ENCODE measurements around the gene FOXG1. TPM values are rescaled to one million over a fixed set of nuclear protein-coding genes. Genes with fewer than 3 reads are reported as not detected.

FOXG1 gene
- total RNA-seq, 2 experiments from 2014 or later: not detected

DNA sequence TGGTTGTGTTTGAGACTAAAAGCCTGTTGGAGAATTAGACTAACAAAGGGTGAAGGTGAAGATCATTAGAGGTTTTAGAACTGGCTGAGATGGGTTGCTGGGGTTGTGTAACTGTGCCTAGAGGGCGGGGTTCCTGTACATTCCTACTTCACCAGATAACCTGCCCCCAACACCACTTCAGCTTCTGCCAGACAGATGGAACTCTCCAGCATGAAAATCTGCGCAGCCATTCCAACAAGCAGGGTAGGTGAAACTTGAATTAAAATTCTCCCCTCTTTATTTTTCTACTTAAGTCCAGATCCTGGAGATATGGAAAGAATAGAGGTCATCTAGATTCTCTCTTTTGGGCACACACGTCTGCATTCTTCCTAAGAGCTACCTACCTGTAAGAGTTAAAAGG lies 6.0 kb downstream of the FOXG1 start:
- no peak for DNase-seq
- ChIA-PET POLR2A (no interaction called here), CTCF (no interaction called here)
- ATAC-seq: no peak
- Mint-ChIP-seq H3K27me3 (peaks cover 62% of the 10 kb centered on the region), H3K36me3 (ENCODE audit: low read depth) (peaks cover 15% of the 10 kb centered on the region), H3K4me3 (no peak overlapping the region), H3K9me3 (peaks cover 7% of the 10 kb centered on the region), H3K4me1 (ENCODE audit: low read depth) (no peaks in the 10 kb centered on the region), H3K27ac (no peak overlapping the region)
- intact Hi-C loops (cut with micrococcal nuclease): no loop called here
- TF ChIP-seq CTCF (IDR thresholded peaks at IDR 0.05): no peak

- Mint-ChIP-seq H3K36me3 (ENCODE audit: low read depth) (peaks cover 10% of the 10 kb centered on the region), H3K9me3 (peaks cover 7% of the 10 kb centered on the region), H3K27ac (no peak overlapping the region), H3K4me1 (ENCODE audit: low read depth) (no peaks in the 10 kb centered on the region), H3K27me3 (peaks cover 61% of the 10 kb centered on the region), H3K4me3 (no peak overlapping the region)
- no peak for DNase-seq
- POLR2A ChIA-PET: no interaction called here
- intact Hi-C loops (cut with micrococcal nuclease): no loop called here
- ATAC-seq: no peak
- CTCF ChIA-PET: no interaction called here
- no peak for TF ChIP-seq CTCF (IDR thresholded peaks at IDR 0.05)
These were observed 6.6 kb downstream of the FOXG1 start for GRCh38 chr14:28773176-28773575.

DNA sequence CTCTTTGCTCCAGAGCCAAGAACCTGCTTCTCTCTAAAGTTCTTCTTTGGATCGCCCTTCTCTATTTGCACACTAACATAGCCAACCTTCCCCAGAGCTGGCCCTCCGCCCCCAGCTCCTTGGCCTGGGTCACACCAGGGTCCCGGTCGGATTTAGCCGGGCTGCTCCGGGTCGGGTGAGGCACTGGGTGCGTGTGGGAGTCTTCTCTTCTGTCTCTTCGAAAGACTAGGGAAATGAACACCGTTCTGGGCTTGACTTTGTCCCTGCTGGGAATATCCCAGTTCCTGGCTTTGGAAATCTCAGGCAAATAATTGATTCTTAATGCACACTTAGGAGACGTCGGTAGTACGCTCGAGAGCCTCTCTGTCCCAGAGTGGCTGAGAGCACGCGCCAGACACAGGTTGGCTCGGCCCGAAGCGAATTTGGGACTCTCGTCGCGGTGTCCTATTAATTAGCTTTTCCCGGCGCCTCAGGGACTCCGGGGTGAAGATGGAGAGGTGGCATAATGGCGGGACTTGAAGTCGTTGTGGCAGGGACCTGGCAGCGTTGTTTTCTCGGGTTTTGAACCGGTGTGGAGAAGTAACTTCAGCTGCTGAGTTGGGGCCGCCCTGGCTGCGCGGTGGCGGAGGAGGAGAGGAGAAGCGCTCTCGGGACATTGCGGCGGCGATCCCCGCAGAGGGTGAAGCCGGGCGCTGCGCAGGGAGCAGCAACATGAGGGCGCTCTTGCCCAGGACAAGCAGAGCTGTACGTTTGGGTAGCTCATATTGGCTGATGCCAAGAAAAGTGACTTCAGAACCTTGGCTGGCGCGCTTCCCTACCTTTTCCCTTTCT lies 7.5 kb downstream of the FOXG1 start:
- H3K9me3 Mint-ChIP-seq: peaks cover 7% of the 10 kb centered on the region

DNA sequence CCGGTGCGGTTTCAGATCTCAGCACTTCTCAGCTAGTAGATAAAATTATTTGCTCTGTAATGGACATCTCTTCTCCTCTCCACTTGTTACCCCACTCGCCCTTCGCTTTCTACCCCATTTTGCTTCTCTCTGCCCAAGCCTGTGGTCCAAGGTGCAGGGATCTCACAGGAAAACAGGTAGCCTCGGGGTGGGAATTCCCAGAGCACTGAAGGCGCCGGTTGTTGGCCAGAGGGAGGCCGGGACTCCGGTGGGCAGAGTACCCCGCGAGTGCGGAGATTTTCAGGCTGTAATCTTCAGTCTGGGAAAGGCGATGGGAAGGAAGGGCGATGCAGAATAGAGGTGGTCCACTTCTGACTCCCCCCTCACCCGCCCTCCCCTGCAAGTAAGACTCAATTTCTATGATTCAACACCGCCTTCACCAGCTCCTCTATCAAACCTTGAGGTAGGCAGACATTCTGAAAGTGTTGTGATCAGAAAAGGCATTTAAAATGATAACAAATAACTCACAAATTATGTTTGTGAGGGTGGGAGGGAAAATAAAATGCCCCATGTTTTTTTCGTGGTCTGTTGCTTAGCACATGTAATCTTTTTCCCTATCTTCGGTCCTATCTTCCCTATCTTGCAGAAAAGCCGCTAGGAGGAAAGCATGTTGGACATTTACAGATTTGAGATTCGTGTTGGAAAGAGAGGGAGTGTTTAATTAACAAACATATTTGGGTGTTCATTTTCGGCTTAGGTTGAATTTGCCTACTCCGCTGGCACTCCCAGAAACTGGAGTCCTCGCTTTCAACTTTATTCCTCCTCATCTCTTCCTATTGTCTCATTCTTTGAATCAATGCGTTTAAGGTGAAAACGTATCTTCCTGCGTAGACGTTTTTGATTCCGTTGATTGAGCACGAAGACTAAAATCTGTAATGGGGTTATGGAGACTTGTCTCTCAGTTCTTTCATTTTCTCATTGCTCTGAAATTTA lies 8.5 kb downstream of the FOXG1 start:
- no peak for ATAC-seq
- no peak for DNase-seq
- Mint-ChIP-seq H3K4me3 (no peak overlapping the region), H3K36me3 (ENCODE audit: low read depth) (peaks cover 7% of the 10 kb centered on the region), H3K27me3 (peaks cover 60% of the 10 kb centered on the region), H3K27ac (no peak overlapping the region), H3K4me1 (ENCODE audit: low read depth) (no peaks in the 10 kb centered on the region), H3K9me3 (peaks cover 7% of the 10 kb centered on the region)
- ChIA-PET POLR2A (interaction anchor here (0.6 kb wide), 1 partner anchor 1747 kb away, joined by 3 read pairs; no protein-coding TSS in a partner anchor), CTCF (no interaction called here)
- no peak for TF ChIP-seq CTCF (IDR thresholded peaks at IDR 0.05)
- intact Hi-C loops (cut with micrococcal nuclease): no loop called here

More for the DNA sequence above, 7.5 kb downstream of the FOXG1 start:
- H3K27me3 Mint-ChIP-seq: peaks cover 58% of the 10 kb centered on the region
- intact Hi-C loops (cut with micrococcal nuclease): no loop called here
- H3K27ac Mint-ChIP-seq: no peak overlapping the region
- POLR2A ChIA-PET: interaction anchor here (0.6 kb wide), 1 partner anchor 1748 kb away, joined by 3 read pairs; no protein-coding TSS in a partner anchor
- CTCF ChIA-PET: no interaction called here
- no peak overlapping the region for H3K4me3 Mint-ChIP-seq
- DNase-seq: no peak
- peaks cover 7% of the 10 kb centered on the region for H3K36me3 Mint-ChIP-seq (ENCODE audit: low read depth)
- no peak for TF ChIP-seq CTCF (IDR thresholded peaks at IDR 0.05)
- no peaks in the 10 kb centered on the region for H3K4me1 Mint-ChIP-seq (ENCODE audit: low read depth)
- no peak for ATAC-seq
